Neural progenitor cell (in vitro differentiated cells): Measurements from ENCODE around the gene PSMA3.

Experiments
- EZH2 ChIP-seq: fragments of 200-600 bp; sonication (generic); IDR thresholded peaks from 2 replicates; pipeline ENCODE4 v1.6.1; 2017; ENCODE audit warnings: antibody characterized with exemption, mild to moderate bottlenecking, moderate library complexity
- EZH2phosphoT487 ChIP-seq: fragments of 200-600 bp; sonication (generic); IDR thresholded peaks from 2 replicates; pipeline ENCODE4 v1.6.1; 2017; ENCODE audit warnings: antibody characterized with exemption
- TF ChIP-seq, protein P1 (sequence below): fragments of 200-600 bp; sonication (generic); IDR thresholded peaks from 2 replicates; pipeline ENCODE4 v1.5.1; 2017; ENCODE audit warnings: antibody characterized with exemption, mild to moderate bottlenecking

DNA sequence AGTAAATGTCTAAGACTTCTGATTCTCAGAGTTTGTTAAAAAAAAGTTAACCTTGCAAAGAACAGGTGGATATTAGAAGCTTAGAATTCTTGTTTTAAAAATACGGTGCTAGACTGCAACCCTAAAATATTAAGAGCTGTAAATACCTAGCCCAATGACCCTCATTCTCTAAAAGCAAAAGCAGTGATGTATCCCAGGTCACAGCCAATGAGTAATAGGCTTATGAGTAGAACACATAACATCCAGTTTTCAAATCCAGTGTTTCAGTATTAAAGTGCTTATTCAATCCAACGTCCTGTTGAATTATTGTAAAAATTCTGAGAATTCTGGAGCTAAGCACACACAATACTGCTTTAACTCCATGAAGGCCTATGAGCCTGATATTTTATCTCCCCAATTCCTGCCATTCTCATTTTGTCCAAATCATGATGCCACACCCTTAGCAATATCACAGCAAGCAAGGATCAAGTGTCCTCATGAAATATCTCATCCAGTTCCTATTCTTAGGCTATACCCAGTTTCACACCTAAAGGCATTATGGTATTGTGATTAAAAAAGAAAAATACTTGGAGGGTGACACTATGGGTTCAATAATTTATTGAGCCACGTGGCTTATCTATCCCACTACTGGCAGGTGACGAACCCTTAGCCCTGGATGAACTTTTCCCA, 38.4 kb downstream of the PSMA3 start:
- TF ChIP-seq, protein P1, sequence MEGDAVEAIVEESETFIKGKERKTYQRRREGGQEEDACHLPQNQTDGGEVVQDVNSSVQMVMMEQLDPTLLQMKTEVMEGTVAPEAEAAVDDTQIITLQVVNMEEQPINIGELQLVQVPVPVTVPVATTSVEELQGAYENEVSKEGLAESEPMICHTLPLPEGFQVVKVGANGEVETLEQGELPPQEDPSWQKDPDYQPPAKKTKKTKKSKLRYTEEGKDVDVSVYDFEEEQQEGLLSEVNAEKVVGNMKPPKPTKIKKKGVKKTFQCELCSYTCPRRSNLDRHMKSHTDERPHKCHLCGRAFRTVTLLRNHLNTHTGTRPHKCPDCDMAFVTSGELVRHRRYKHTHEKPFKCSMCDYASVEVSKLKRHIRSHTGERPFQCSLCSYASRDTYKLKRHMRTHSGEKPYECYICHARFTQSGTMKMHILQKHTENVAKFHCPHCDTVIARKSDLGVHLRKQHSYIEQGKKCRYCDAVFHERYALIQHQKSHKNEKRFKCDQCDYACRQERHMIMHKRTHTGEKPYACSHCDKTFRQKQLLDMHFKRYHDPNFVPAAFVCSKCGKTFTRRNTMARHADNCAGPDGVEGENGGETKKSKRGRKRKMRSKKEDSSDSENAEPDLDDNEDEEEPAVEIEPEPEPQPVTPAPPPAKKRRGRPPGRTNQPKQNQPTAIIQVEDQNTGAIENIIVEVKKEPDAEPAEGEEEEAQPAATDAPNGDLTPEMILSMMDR = no peak
- TF ChIP-seq EZH2phosphoT487 (no peak), EZH2 (no peak)
